ENCODE data around the gene MAPRE3.

MAPRE3 gene

GRCh38 chr2:26986576-26986975, 16.1 kb downstream of the MAPRE3 start:
- no peak for DNase-seq

- DNase-seq: no peak
These were observed 17.8 kb downstream of the MAPRE3 start for GRCh38 chr2:26988058-26988860.

DNA sequence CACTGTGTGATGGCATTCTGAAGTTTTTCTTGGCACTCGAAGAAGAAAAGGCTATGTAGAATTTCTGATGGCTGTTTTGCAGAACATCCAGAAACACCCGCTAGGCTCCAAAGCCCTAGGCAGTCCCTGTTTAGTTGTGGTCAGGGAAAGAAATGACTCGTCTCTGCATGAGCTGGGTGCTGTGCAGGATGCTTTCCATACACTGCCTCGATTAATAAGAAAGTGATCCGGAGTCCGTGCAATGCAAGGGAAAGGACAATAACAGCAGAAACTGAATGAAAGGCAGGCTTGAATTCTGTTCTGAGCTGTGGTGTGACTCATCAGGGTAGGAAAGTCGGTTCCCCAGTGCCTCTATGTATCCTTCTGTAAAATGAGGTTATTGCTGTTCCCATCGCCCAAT, 18.7 kb downstream of the MAPRE3 start:
- DNase-seq: no peak

DNA sequence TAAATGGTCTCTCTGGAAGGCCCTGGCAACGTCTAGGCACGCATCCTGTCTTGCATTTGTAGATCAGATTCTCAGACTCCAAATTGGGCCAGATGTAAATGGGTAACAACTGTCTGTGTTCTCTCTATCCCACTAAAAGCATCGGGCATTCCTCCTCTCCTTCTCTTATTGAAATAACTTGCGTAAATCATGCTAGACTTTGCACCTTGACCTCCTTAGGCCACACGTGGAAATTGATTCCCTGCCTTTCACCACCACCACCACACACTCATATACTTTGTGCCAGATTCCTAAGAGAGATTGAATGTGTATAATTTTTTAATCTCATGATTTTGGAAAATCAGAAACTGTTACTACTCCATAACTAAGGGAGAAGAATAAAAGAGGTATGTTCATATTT, 21.3 kb downstream of the MAPRE3 start:
- DNase-seq: no peak

DNA sequence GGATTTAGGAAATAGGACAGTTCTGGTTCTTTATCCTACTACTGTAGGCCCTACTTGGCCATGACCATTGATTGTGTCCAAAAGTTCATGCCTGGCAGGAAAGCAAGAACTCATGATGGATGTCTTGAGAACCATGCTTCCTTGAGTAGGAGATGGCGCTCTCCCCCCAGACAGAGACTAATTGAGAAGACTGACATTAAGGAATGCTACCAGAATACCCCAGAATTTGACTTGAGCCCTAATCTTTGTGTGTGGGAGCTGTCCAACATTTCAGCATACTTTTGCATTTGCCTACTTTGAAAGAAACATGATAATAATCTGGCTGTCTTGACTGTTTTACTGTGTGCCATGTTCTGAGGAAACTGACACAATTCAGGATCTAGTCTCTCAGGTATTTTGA, 23.3 kb downstream of the MAPRE3 start:
- no peak for DNase-seq

GRCh38 chr2:26994983-26995382, 24.5 kb downstream of the MAPRE3 start:
- no peak for DNase-seq

- DNase-seq: no peak
These were observed 27.0 kb downstream of the MAPRE3 start for GRCh38 chr2:26997394-26997793.

DNA sequence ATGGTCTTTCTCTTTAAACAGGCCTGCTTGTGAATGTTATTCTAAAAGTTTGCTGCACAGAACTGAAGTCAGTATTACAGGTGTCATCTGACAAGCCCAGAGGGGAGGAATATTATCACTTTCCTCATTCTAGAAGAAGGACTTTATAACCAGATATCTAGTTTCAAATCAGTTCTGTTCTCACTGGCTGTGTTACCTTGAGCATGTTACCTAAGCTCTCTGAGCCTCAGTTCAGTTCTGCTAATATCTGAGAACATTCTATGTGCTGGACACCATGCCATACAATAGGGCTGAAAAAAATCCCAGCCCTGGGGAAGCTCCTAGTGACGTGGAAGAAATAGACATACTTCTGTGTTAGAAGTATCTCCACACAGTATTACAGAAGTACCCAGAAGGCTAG, 27.9 kb downstream of the MAPRE3 start:
- DNase-seq: no peak

DNA sequence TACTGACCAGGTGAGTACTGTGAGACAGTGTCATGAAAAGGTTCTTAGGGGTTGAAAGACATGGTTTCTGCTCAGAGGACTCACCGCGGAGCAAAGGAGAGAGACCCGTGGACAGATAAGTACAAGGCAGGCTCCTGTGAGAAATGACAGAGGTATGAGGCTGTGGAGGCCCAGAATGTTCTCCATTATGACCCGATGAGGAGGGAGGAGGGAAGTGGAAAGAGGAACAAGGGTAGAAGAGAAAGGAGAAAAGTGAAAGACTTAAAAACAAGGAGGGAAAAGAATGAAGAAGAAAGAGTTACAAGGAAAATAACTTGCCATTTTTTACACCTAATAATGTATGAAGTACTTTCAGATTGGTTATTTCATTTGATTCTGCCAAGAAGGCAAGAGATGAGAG, 29.8 kb downstream of the MAPRE3 start:
- DNase-seq: no peak

DNA sequence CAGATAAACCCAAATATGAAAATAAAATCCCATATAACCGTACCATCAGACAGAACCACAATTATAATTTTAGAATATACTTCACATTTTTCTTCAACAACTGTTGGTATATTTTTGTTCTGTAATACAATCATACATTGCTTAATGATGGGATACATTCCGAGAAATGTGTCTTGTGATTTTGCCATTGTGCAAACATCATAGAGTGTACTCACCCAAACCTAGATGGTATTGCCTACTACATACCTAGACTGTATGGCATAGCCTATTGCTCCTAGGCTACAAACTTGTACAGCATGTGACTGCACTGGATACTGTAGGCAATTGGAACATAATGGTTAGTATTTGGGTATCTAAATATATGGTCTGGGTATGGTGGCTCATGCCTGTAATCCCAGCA, 30.6 kb downstream of the MAPRE3 start:
- DNase-seq: no peak

- no peak for DNase-seq
These were observed 31.5 kb downstream of the MAPRE3 start for GRCh38 chr2:27001950-27002349.

GRCh38 chr2:27003007-27003406, 32.6 kb downstream of the MAPRE3 start:
- DNase-seq: no peak

GRCh38 chr2:27003857-27004256, 33.4 kb downstream of the MAPRE3 start:
- DNase-seq: no peak

DNA sequence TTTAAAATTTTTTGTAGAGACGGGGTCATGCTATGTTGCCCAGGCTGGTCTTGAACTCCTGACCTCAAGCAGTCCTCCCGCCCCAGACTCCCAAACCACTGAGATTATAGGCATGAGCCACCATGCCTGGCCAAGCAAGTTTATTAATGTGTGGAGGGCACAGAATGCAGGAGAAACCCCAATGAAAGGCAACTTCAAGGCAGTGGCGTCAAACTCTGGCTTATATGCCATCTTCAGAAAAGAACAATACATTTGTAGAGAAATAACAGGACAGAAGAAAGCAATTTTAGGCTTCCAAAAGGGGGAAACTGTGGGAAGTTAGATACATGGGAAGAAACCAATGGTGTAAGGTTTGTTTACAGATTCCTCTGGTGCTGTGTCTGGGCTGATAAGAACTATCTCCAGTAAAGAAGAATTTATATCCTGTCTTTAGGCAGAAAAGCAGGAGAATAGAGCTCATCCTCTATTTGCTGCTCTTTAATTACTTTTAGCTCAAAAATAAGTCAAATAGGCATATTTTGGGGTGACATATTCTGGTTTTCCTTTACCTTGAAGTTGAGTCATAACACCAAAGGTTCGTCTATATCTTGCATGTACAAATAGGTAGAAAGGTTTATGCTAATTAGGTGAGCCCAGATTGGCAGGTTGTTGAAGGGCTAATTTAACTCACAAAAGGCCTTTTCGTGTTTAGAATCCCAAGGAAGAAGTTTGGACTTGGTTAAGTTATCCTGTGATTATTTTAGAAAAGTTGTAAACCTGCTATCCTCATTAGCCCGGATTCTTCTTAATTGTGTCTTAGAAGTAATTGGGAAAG, 36.4 kb downstream of the MAPRE3 start:
- DNase-seq: no peak

- no peak for DNase-seq
These were observed 37.3 kb downstream of the MAPRE3 start for GRCh38 chr2:27007416-27008374.

- DNase-seq: no peak
These were observed 38.2 kb downstream of the MAPRE3 start for GRCh38 chr2:27008678-27009077.

GRCh38 chr2:27009083-27009482, 38.6 kb downstream of the MAPRE3 start:
- no peak for DNase-seq

DNA sequence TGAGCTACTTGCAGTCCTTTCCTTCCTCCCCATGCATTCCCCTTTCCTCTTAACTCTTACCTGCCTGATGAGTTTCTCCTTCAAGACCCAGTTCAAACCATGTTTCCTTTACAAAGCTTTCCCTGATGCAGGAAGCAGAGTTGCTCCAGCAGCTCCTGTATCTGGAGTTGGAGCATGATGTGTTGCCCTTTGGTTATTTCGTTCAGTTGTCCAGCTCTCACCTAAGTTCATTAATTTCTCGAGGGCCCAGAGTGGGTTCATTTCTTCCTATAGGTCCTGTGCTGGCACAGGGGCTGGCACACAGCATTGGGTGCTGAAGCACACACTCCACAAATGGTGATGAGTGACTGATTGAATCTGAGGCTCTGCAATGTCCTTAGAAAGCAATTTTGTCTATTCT, 39.3 kb downstream of the MAPRE3 start:
- no peak for DNase-seq

DNA sequence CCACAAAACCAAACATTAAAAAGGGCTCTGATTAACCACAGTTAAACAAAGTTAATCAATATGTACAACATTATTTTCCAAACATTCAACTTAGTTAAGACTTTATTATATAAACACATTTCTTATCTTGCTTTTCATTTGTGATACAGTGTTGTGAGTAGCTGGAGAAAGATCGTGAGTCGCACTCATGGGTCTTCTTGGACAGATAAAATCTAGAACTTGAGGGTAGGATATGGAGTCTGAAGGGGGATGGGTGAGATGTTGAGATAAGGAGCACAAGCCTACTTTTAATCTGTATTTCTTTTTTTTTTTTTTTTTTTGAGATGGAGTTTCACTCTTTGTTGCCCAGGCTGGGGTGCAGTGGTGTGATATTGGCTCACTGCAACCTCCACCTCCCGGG, 39.7 kb downstream of the MAPRE3 start:
- peak in 1 of 2 donors; percentile 7 for DNase-seq

GRCh38 chr2:27013738-27014137, 43.3 kb downstream of the MAPRE3 start:
- no peak for DNase-seq

GRCh38 chr2:27014771-27015433, 44.5 kb downstream of the MAPRE3 start:
- no peak for DNase-seq

DNA sequence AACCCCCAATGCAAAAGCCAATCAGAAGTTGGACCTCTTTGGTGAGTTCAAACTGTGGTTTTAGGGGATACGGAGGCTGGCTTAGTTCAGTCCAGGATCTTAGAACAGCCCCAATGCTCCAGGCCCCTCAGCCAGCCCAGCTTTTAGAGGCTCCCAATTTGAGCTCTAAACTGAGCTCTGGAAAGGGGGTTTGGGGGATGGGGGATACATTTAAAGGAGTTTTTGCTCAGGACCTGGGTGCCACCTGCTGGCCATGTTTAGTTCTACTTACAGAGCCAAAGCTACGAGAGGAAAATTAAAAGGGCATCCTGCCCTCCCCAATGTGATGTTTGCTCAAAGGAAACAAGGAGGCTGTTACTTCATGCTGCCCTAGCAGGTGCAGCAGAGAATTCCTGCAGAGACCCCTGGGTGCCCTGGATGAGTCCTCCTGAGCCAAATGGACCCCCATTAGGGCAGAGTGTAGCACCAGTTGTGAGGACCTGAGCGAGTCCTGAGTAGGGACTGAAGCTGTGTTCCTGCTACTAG, 46.4 kb downstream of the MAPRE3 start:
- peak; percentile 12 to 22 for DNase-seq

All from bone marrow (tissue), 2 donors.